ENCODE measurements around the gene ADAMTSL1.

ADAMTSL1 gene

GRCh38 chr9:18703901-18704379, 230.0 kb downstream of the ADAMTSL1 start:
- DNase-seq, result no peak

- DNase-seq, result no peak
Measured at GRCh38 chr9:18705796-18706392, 231.9 kb downstream of the ADAMTSL1 start.

GRCh38 chr9:18706648-18707047, 232.7 kb downstream of the ADAMTSL1 start:
- DNase-seq, result no peak

- DNase-seq, result no peak
Measured at GRCh38 chr9:18707061-18707461, 233.1 kb downstream of the ADAMTSL1 start.

- no peak for DNase-seq
Measured at GRCh38 chr9:18707489-18708205, 233.7 kb downstream of the ADAMTSL1 start.

DNA sequence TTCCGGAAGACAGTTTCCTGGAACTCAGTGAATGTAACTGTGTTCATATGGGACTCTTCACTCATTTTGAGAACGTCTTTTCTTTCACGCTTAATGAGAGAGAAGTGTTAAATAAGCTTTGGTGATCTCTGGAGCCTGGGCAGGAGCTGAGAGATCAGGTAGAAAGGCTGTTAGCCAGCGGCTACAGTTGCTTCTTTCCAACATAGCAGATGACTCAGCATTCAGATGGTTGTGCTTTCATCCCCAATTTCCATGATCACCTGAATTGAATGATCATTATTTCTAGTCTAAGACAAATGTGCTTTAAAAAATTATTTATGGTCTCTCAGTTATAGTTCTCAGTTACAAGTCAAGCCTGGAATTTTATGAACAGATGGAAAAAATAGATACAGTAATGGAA, 234.5 kb downstream of the ADAMTSL1 start:
- DNase-seq, result no peak

- DNase-seq, result no peak
Measured at GRCh38 chr9:18710065-18710464, 236.1 kb downstream of the ADAMTSL1 start.

DNA sequence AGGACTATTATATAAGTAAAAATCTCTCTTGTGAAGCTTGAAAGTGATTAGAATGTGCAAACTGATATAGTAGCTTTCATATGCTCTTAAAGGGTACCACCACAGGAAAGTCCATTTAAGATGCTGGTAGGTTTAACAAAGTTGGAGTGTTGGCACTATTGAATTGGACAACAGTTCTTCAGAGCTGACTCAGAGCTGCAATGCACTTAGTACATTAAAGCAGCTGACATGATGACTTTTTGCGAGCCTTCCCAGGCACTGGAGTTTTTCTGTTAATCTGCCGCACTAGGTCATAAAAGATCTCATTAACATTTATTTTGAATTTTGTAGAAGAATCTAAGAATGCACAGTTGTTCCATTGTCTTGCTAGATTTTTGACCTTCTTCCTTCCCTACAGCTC, 243.8 kb downstream of the ADAMTSL1 start:
- DNase-seq, result no peak

- no peak for DNase-seq
Measured at GRCh38 chr9:18718393-18718792, 244.4 kb downstream of the ADAMTSL1 start.

DNA sequence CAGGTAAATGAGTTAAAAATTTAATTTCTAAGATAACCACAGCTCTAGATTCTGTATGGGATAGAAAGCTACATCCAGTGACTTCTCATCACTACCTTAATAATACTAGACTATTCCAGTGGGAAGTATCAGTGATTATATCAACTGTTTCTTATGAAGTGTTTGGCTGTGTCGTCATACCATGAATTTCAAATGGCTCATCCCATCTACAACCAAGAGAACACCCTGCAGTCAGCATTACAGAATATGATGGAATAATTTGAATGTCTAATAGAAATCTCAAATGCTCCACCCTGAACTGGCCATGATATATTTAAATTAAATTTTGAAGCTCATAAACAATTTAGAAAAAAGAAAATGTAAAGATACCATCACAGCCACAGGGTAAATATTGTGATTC, 245.0 kb downstream of the ADAMTSL1 start:
- no peak for DNase-seq

DNA sequence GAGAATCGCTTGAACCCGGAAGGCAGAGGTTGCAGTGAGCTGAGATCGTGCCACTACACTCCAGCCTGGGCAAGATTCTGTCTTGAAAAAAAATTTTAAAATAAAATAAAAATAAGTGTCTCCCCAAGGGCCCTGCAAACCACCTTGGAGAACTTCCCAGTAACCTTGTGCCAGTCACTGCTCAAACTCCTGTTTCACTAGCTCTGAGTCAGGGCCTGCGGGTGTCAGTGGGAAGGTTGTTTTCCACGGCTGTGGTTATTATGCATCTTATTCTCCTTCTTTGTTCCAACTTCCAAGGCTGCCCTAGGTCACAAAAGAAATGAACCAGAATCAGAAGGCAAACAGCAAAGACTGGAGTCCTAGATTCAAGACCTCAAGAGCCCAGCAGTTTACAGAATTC, 246.7 kb downstream of the ADAMTSL1 start:
- DNase-seq, result no peak

DNA sequence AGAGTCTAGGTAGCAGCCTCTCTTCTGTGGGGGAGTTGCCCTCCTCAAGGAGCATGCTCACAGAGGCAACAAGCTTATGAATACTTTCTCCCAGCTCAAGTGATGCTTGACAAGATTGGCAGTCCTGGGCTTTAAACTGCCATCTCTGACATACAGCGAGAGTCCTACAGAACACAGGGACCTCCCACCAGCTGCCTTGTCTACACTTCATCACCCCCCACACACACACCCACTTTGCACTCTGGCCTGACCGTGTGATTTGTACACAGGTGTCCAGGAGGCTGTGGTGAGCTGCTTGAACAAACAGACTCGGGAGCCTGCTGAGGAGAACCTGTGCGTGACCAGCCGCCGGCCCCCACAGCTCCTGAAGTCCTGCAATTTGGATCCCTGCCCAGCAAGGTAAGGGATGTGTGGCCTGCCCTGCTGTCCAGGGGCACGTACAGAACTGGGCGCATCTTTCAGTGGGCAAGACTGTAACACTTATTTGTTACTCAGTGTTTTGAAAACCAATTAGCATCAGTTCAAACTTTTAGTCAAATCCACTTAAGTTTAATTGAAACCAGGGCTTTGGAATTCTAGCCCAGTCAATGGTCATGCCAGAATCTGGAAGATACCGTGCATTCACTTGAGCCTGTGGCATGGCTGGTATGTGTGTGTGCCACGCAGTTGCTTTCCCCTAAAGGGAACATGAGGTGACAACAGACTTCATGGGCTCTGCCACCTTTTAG, 247.5 kb downstream of the ADAMTSL1 start:
- DNase-seq, result no peak

DNA sequence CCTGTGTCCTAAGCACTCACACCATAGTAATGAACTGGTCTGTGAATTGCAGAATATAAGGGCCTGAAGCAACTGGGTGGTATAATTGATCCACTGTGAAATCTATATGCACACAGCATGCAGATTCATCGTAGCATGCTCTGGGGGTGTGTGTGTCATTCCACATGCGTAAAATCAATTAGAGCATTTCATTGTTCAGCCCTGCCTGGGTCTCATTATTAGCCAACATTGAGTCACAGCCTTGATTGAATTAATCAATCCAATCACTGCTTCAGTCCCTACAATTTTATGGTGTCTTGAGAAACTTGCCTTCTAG, 248.0 kb downstream of the ADAMTSL1 start:
- no peak for DNase-seq

- no peak for DNase-seq
Measured at GRCh38 chr9:18722882-18723281, 248.9 kb downstream of the ADAMTSL1 start.

- no peak for DNase-seq
Measured at GRCh38 chr9:18723366-18723765, 249.4 kb downstream of the ADAMTSL1 start.

DNA sequence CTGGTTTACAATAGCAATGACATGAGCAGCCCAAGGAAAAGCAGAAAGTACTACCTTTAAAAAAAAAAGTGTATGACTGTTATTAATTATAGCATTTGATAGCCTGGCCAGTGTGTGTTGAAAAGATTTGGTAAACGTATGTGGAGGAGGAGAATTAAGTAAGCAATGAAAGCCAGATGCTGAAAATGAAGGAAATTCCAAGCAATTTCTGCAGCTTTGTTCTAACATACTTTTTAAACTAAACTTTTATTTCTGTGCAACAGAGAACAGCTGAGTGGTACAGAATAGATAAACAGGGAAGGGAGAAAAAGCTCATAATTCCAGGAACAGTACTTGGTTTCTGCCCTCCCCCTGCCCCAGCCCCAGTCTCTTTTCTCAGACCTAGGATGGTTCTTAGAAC, 252.6 kb downstream of the ADAMTSL1 start:
- no peak for DNase-seq

DNA sequence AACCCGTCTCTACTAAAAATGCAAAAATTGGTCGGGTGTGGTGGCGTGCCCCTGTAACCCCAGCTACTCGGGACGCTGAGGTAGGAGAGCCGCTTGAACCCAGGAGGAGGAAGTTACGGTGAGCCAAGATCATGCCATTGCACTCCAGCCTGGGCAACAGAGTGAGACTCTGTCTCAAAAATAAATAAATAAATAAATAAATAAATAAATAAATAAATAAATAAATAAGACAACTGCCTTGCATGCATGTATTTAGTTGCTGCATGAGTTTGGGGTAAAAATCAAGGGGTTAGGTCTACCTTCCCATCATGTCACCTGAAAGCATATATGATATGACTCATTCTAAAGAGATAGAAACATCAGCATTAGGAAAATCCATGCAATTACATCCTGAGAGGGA, 254.0 kb downstream of the ADAMTSL1 start:
- no peak for DNase-seq

DNA sequence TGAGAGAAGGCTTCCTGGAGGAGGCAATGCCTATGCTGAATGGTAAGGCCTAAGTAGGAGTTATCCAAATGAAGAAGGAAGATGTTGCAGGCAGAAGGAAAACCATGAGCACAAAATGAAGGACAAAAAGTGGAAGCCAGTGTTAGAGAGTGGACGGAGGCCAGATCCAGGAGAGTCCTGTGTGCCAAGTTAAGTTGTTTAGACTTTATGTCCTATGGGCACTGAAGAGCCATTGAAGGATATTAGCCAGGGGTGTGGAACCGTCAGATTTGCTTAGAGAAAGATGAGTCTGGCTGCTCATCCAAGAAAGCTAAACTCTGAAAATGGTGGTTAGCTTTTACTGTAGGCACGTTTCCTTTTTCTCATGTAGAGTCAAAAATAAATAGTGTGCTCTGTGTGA, 254.7 kb downstream of the ADAMTSL1 start:
- DNase-seq, result no peak

GRCh38 chr9:18730241-18730640, 256.3 kb downstream of the ADAMTSL1 start:
- DNase-seq, result no peak

- DNase-seq, result no peak
Measured at GRCh38 chr9:18739127-18739526, 265.2 kb downstream of the ADAMTSL1 start.

- no peak for DNase-seq
Measured at GRCh38 chr9:18739641-18740318, 265.8 kb downstream of the ADAMTSL1 start.

DNA sequence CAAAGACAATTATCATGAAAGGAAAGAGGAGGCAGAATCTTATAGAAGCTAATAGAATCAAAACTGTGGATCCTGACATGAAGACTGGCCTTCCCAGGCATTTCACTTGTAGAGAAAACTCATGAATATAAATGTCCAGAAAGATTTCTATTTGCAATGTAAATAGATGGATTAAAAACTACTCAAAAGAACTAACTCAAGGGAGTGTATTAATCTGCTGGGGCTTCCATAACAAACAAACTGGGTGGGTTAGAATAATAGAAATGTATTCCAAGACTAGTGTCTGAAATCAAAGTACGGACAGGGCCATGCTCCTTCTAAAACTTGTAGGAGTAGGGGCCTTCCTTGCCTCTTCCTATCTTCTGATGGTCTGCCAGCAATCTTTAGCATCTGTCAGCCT, 267.4 kb downstream of the ADAMTSL1 start:
- no peak for DNase-seq

DNA sequence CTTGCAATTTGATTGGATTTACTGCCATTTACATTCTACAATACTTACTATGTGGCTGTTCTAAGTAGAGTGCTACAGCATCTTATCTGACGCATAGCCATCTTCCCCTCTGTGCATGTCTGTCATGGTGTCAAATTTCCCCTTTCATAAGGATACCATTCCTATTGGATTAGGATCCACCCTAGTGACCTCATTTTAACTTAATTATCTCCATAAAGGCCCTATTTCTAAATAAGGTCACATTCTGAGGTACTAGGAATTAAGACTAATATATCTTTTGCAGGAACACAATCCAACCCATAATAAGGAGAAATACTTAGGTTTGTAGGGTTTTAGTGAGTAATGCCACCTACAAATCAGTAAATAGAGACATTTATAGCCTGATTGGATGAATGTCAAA, 268.0 kb downstream of the ADAMTSL1 start:
- no peak for DNase-seq

GRCh38 chr9:18743421-18743820, 269.5 kb downstream of the ADAMTSL1 start:
- no peak for DNase-seq
